GM21717 (cell line): ENCODE data around the gene HPCAL1.
"Not testable (repeated sequence)": the region's sequence is repeated elsewhere in the genome, so short reads cannot be mapped to it uniquely, and the experiment has no call there.

Source experiments
- ATAC-seq: cut with Tn5 transposase; IDR thresholded peaks from one replicate; pipeline ENCODE4 v1.9.1; 2021; ENCODE audit warnings: mild to moderate bottlenecking, moderate library complexity; ENCODE audit not compliant: unreplicated experiment

HPCAL1 gene

GRCh38 chr2:10283106-10284062, 19.3 kb upstream of the HPCAL1 start:
- no peak for ATAC-seq

- no peak for ATAC-seq
Measured at GRCh38 chr2:10284108-10284870, 18.4 kb upstream of the HPCAL1 start.

GRCh38 chr2:10285191-10285555, 17.5 kb upstream of the HPCAL1 start:
- ATAC-seq: no peak

GRCh38 chr2:10285556-10286198, 17.0 kb upstream of the HPCAL1 start:
- ATAC-seq: no peak

- ATAC-seq: no peak
Measured at GRCh38 chr2:10286216-10287037, 16.3 kb upstream of the HPCAL1 start.

- ATAC-seq: no peak
Measured at GRCh38 chr2:10287761-10288160, 14.9 kb upstream of the HPCAL1 start.

- no peak for ATAC-seq
Measured at GRCh38 chr2:10288606-10289005, 14.1 kb upstream of the HPCAL1 start.

- no peak for ATAC-seq
Measured at GRCh38 chr2:10289352-10289751, 13.4 kb upstream of the HPCAL1 start.

GRCh38 chr2:10289891-10290290, 12.8 kb upstream of the HPCAL1 start:
- ATAC-seq: no peak

- ATAC-seq: not testable (repeated sequence)
Measured at GRCh38 chr2:10291376-10291775, 11.3 kb upstream of the HPCAL1 start.

- no peak for ATAC-seq
Measured at GRCh38 chr2:10292033-10292432, 10.7 kb upstream of the HPCAL1 start.

GRCh38 chr2:10293603-10294002, 9.1 kb upstream of the HPCAL1 start:
- ATAC-seq: no peak

GRCh38 chr2:10294077-10294476, 8.6 kb upstream of the HPCAL1 start:
- ATAC-seq: no peak

GRCh38 chr2:10295649-10296048, 7.1 kb upstream of the HPCAL1 start:
- not testable (repeated sequence) for ATAC-seq

- no peak for ATAC-seq
Measured at GRCh38 chr2:10296142-10296541, 6.6 kb upstream of the HPCAL1 start.

GRCh38 chr2:10297191-10297830, 5.4 kb upstream of the HPCAL1 start:
- ATAC-seq: no peak

- ATAC-seq: no peak
Measured at GRCh38 chr2:10297959-10298531, 4.7 kb upstream of the HPCAL1 start.

GRCh38 chr2:10298777-10299176, 3.9 kb upstream of the HPCAL1 start:
- ATAC-seq: not testable (repeated sequence)

GRCh38 chr2:10300328-10300920, 2.3 kb upstream of the HPCAL1 start:
- ATAC-seq: no peak
